RCC 7860 (cell line): Measurements from ENCODE around the gene TCF7L2.
A peak's percentile ranks its signal among the peaks of the same experiment; 100 is the strongest.

Experiments used
- DNase-seq: peaks from one replicate; pipeline ENCODE4 v3.0.0-alpha.2; 2015; ENCODE audit warnings: low spot score
- FAIRE-seq: peaks from 2 replicates; lab custom pipeline; 2012; peaks lifted over from hg19 to GRCh38; lab: Jason Lieb, UNC

Gene TCF7L2

GRCh38 chr10:113020475-113020753 lies 70.4 kb downstream of the TCF7L2 start:
- no peak for DNase-seq
- FAIRE-seq = no peak

- FAIRE-seq = no peak
- no peak for DNase-seq
Measured at GRCh38 chr10:113020838-113021237, 70.8 kb downstream of the TCF7L2 start.

GRCh38 chr10:113021268-113022040 lies 71.4 kb downstream of the TCF7L2 start:
- DNase-seq (no peak), FAIRE-seq (no peak)

- no peak for FAIRE-seq
- no peak for DNase-seq
Measured at GRCh38 chr10:113022265-113022664, 72.2 kb downstream of the TCF7L2 start.

GRCh38 chr10:113023017-113023416 lies 73.0 kb downstream of the TCF7L2 start:
- FAIRE-seq (no peak), DNase-seq (no peak)

GRCh38 chr10:113024930-113025329 lies 74.9 kb downstream of the TCF7L2 start:
- DNase-seq (no peak), FAIRE-seq (no peak)

- DNase-seq (no peak), FAIRE-seq (no peak)
Measured at GRCh38 chr10:113025487-113025886, 75.4 kb downstream of the TCF7L2 start.

- FAIRE-seq (peak; percentile 44), DNase-seq (peak; percentile 31)
Measured at GRCh38 chr10:113026679-113027078, 76.6 kb downstream of the TCF7L2 start.

- FAIRE-seq = no peak
Measured at GRCh38 chr10:113027230-113027573, 77.2 kb downstream of the TCF7L2 start.

GRCh38 chr10:113027574-113028455 lies 77.8 kb downstream of the TCF7L2 start:
- FAIRE-seq = no peak
- no peak for DNase-seq

More at GRCh38 chr10:113027230-113027573, 77.2 kb downstream of the TCF7L2 start:
- no peak for DNase-seq

- no peak for DNase-seq
- FAIRE-seq = no peak
Measured at GRCh38 chr10:113028456-113029440, 78.7 kb downstream of the TCF7L2 start.

GRCh38 chr10:113030453-113030852 lies 80.4 kb downstream of the TCF7L2 start:
- DNase-seq (no peak), FAIRE-seq (no peak)

GRCh38 chr10:113031147-113031546 lies 81.1 kb downstream of the TCF7L2 start:
- DNase-seq (no peak), FAIRE-seq (no peak)

- no peak for DNase-seq
- FAIRE-seq = no peak
Measured at GRCh38 chr10:113033991-113034390, 83.9 kb downstream of the TCF7L2 start.

- DNase-seq (no peak), FAIRE-seq (no peak)
Measured at GRCh38 chr10:113035732-113036312, 85.8 kb downstream of the TCF7L2 start.

GRCh38 chr10:113036619-113037018 lies 86.6 kb downstream of the TCF7L2 start:
- DNase-seq (no peak), FAIRE-seq (no peak)

GRCh38 chr10:113037218-113037617 lies 87.2 kb downstream of the TCF7L2 start:
- DNase-seq (no peak), FAIRE-seq (no peak)

GRCh38 chr10:113038183-113038582 lies 88.1 kb downstream of the TCF7L2 start:
- FAIRE-seq = no peak
- DNase-seq = no peak

- no peak for DNase-seq
- no peak for FAIRE-seq
Measured at GRCh38 chr10:113038985-113039384, 88.9 kb downstream of the TCF7L2 start.

GRCh38 chr10:113041324-113041723 lies 91.3 kb downstream of the TCF7L2 start:
- no peak for DNase-seq
- no peak for FAIRE-seq
